WTC11 (cell line): ENCODE results near the gene NELL1. TPM values are rescaled to one million over a fixed set of nuclear protein-coding genes. Genes with fewer than 3 reads are reported as not detected.

Experiments used
- ATAC-seq: fragments of 200-7000 bp; cut with Tn5 transposase; 2 replicates; pipeline ENCODE4 v1.10.0; 2021; ENCODE audit warnings: mild to moderate bottlenecking, moderate library complexity
- CTCF ChIA-PET: fragments of 300-600 bp; sonication (Branson Sonifier 250); formaldehyde crosslinking; loops from one replicate; lab custom pipeline; 2021; ENCODE audit warnings: antibody characterized with exemption; lab: Charles Lee
- POLR2A ChIA-PET: fragments of 350-600 bp; sonication (Branson Sonifier 250); formaldehyde crosslinking; loops from one replicate; lab custom pipeline; 2021; ENCODE audit warnings: antibody characterized with exemption; lab: Charles Lee
- DNase-seq: peaks from one replicate; pipeline ENCODE4 v3.0.0; 2021; ENCODE audit warnings: low spot score
- H3K27ac Mint-ChIP-seq: 2 replicates; pipeline ENCODE4 v1.8.0; 2021; ENCODE audit warnings: mixed read lengths
- H3K27me3 Mint-ChIP-seq: 2 replicates; pipeline ENCODE4 v1.8.0; 2021; ENCODE audit warnings: low read depth, mild to moderate bottlenecking, moderate library complexity, mixed read lengths
- H3K36me3 Mint-ChIP-seq: 2 replicates; pipeline ENCODE4 v1.8.0; 2021; ENCODE audit warnings: mixed read lengths
- H3K4me1 Mint-ChIP-seq: 2 replicates; pipeline ENCODE4 v1.8.0; 2022; ENCODE audit warnings: mixed read lengths
- H3K4me3 Mint-ChIP-seq: 2 replicates; pipeline ENCODE4 v1.8.0; 2021; ENCODE audit warnings: mild to moderate bottlenecking, moderate library complexity, mixed read lengths
- H3K9me3 Mint-ChIP-seq: 2 replicates; pipeline ENCODE4 v1.8.0; 2021; ENCODE audit warnings: mixed read lengths
- AFF4 ChIP-seq: sonication (generic); formaldehyde crosslinking; IDR thresholded peaks from 2 replicates; pipeline ENCODE4 v1.8.1; 2023; ENCODE audit warnings: mild to moderate bottlenecking, missing genetic modification reagents, borderline replicate concordance
- AR ChIP-seq: fragments of 250-450 bp; sonication (Bioruptor Pico); IDR thresholded peaks from 2 replicates; pipeline ENCODE4 v1.9.0; 2021; ENCODE audit warnings: mild to moderate bottlenecking
- E2F4 ChIP-seq: sonication (generic); formaldehyde crosslinking; IDR thresholded peaks from 2 replicates; pipeline ENCODE4 v1.8.1; 2022; ENCODE audit warnings: low read depth, mild to moderate bottlenecking, moderate library complexity, missing genetic modification reagents, borderline replicate concordance
- EMX1 ChIP-seq: fragments of 250-450 bp; sonication (Bioruptor Pico); IDR thresholded peaks from 2 replicates; pipeline ENCODE4 v1.8.0; 2021; ENCODE audit warnings: mild to moderate bottlenecking
- ESRRA ChIP-seq: sonication (generic); formaldehyde crosslinking; IDR thresholded peaks from 2 replicates; pipeline ENCODE4 v1.8.1; 2022; ENCODE audit warnings: mild to moderate bottlenecking, missing genetic modification reagents, borderline replicate concordance
- ETV6 ChIP-seq: sonication (generic); formaldehyde crosslinking; IDR thresholded peaks from 2 replicates; pipeline ENCODE4 v1.8.1; 2022; ENCODE audit warnings: mild to moderate bottlenecking, missing genetic modification reagents
- FOXK1 ChIP-seq: sonication (generic); formaldehyde crosslinking; IDR thresholded peaks from 2 replicates; pipeline ENCODE4 v1.8.0; 2022; ENCODE audit warnings: mild to moderate bottlenecking, moderate library complexity, missing genetic modification reagents
- SMAD4 ChIP-seq: sonication (generic); formaldehyde crosslinking; IDR thresholded peaks from 2 replicates; pipeline ENCODE4 v1.8.0; 2022; ENCODE audit warnings: mild to moderate bottlenecking, missing genetic modification reagents
- TP53 ChIP-seq: sonication (generic); formaldehyde crosslinking; IDR thresholded peaks from 2 replicates; pipeline ENCODE4 v1.8.1; 2023; ENCODE audit warnings: mild to moderate bottlenecking, missing genetic modification reagents
- ZMAT4 ChIP-seq: fragments of 250-450 bp; sonication (Bioruptor Pico); IDR thresholded peaks from 2 replicates; pipeline ENCODE4 v1.9.0; 2021; ENCODE audit warnings: mild to moderate bottlenecking
- ZNF138 ChIP-seq: sonication (generic); formaldehyde crosslinking; conservative IDR thresholded peaks from 2 replicates; pipeline ENCODE4 v1.8.1; 2022; ENCODE audit warnings: mild to moderate bottlenecking, moderate library complexity, missing genetic modification reagents
- ZNF263 ChIP-seq: sonication (generic); formaldehyde crosslinking; IDR thresholded peaks from 2 replicates; pipeline ENCODE4 v1.8.1; 2022; ENCODE audit warnings: low read depth, mild to moderate bottlenecking, moderate library complexity, missing genetic modification reagents
- total RNA-seq: library from RNA; stranded (reverse); gene quantifications from 3 replicates; pipeline ENCODE4 v1.2.3, GENCODE V29; 2021
- TF ChIP-seq, protein P1 (sequence below): sonication (generic); formaldehyde crosslinking; IDR thresholded peaks from 2 replicates; pipeline ENCODE4 v1.8.0; 2022; ENCODE audit warnings: mild to moderate bottlenecking, missing genetic modification reagents
- TF ChIP-seq, protein P2 (sequence below): sonication (generic); formaldehyde crosslinking; conservative IDR thresholded peaks from 2 replicates; pipeline ENCODE4 v1.8.1; 2023; ENCODE audit warnings: mild to moderate bottlenecking, low read depth, missing genetic modification reagents, moderate library complexity
- TF ChIP-seq, protein P3 (sequence below): sonication (generic); formaldehyde crosslinking; IDR thresholded peaks from 2 replicates; pipeline ENCODE4 v1.8.1; 2022; ENCODE audit warnings: mild to moderate bottlenecking, moderate library complexity, missing genetic modification reagents
- TF ChIP-seq, protein P4 (sequence below): sonication (generic); formaldehyde crosslinking; IDR thresholded peaks from 2 replicates; pipeline ENCODE4 v1.8.1; 2022; ENCODE audit warnings: missing genetic modification reagents, borderline replicate concordance

Gene NELL1
- total RNA-seq, 1 experiment from 2014 or later, result 1.8 TPM

GRCh38 chr11:21464601-21465193, 795.3 kb downstream of the NELL1 start (continued):
- TF ChIP-seq AR (CRISPR knock-in tag) (no peak), SMAD4 (CRISPR knock-in tag) (no peak), EMX1 (CRISPR knock-in tag) (no peak)
- TF ChIP-seq, protein P1, sequence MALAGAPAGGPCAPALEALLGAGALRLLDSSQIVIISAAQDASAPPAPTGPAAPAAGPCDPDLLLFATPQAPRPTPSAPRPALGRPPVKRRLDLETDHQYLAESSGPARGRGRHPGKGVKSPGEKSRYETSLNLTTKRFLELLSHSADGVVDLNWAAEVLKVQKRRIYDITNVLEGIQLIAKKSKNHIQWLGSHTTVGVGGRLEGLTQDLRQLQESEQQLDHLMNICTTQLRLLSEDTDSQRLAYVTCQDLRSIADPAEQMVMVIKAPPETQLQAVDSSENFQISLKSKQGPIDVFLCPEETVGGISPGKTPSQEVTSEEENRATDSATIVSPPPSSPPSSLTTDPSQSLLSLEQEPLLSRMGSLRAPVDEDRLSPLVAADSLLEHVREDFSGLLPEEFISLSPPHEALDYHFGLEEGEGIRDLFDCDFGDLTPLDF (CRISPR knock-in tag), result no peak

DNA sequence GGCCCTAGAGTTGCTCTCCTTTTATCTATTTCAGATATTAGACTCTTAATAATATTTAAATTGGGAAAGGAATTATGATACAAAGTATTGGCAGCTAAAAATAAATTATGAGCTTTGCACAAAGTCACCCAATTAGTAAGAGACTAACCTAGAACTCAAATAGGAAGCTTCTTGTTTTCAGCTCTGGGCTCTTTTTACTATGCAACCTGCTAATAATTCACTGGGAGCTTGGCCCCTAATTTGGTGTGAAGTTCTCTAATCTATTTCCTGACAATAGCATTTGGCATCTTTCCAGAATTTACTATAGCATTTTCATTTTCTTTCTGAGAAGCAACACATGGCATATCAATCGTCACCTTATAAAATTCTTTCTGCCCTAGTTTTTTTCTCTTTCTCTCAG, 795.8 kb downstream of the NELL1 start:
- no peak overlapping the region for H3K27ac Mint-ChIP-seq
- ATAC-seq (no peak), DNase-seq (no peak)
- TF ChIP-seq FOXK1 (CRISPR knock-in tag) (no peak), ZNF263 (CRISPR knock-in tag) (no peak), ESRRA (CRISPR knock-in tag) (no peak), E2F4 (no peak), AFF4 (no peak), ETV6 (CRISPR knock-in tag) (no peak), ZMAT4 (CRISPR knock-in tag) (no peak), TP53 (CRISPR knock-in tag) (no peak), ZNF138 (CRISPR knock-in tag) (no peak)
- TF ChIP-seq, protein P2, sequence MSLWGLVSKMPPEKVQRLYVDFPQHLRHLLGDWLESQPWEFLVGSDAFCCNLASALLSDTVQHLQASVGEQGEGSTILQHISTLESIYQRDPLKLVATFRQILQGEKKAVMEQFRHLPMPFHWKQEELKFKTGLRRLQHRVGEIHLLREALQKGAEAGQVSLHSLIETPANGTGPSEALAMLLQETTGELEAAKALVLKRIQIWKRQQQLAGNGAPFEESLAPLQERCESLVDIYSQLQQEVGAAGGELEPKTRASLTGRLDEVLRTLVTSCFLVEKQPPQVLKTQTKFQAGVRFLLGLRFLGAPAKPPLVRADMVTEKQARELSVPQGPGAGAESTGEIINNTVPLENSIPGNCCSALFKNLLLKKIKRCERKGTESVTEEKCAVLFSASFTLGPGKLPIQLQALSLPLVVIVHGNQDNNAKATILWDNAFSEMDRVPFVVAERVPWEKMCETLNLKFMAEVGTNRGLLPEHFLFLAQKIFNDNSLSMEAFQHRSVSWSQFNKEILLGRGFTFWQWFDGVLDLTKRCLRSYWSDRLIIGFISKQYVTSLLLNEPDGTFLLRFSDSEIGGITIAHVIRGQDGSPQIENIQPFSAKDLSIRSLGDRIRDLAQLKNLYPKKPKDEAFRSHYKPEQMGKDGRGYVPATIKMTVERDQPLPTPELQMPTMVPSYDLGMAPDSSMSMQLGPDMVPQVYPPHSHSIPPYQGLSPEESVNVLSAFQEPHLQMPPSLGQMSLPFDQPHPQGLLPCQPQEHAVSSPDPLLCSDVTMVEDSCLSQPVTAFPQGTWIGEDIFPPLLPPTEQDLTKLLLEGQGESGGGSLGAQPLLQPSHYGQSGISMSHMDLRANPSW (CRISPR knock-in tag), result no peak
- TF ChIP-seq, protein P3, sequence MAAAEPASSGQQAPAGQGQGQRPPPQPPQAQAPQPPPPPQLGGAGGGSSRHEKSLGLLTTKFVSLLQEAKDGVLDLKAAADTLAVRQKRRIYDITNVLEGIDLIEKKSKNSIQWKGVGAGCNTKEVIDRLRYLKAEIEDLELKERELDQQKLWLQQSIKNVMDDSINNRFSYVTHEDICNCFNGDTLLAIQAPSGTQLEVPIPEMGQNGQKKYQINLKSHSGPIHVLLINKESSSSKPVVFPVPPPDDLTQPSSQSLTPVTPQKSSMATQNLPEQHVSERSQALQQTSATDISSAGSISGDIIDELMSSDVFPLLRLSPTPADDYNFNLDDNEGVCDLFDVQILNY, result no peak
- TF ChIP-seq, protein P4, sequence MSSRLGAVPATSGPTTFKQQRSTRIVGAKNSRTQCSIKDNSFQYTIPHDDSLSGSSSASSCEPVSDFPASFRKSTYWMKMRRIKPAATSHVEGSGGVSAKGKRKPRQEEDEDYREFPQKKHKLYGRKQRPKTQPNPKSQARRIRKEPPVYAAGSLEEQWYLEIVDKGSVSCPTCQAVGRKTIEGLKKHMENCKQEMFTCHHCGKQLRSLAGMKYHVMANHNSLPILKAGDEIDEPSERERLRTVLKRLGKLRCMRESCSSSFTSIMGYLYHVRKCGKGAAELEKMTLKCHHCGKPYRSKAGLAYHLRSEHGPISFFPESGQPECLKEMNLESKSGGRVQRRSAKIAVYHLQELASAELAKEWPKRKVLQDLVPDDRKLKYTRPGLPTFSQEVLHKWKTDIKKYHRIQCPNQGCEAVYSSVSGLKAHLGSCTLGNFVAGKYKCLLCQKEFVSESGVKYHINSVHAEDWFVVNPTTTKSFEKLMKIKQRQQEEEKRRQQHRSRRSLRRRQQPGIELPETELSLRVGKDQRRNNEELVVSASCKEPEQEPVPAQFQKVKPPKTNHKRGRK (CRISPR knock-in tag), result no peak
- no peaks in the 10 kb centered on the region for H3K27me3 Mint-ChIP-seq
- H3K4me1 Mint-ChIP-seq, result peaks cover 12% of the 10 kb centered on the region
- no peaks in the 10 kb centered on the region for H3K36me3 Mint-ChIP-seq
- H3K9me3 Mint-ChIP-seq, result 0 out of 2 replicates have a peak, but pooled peaks cover 4% of the 10 kb centered on the region
- no peak overlapping the region for H3K4me3 Mint-ChIP-seq
- ChIA-PET CTCF (interaction anchor here (1.4 kb wide), 1 partner anchor 10 kb away, joined by 3 read pairs; no protein-coding TSS in a partner anchor), POLR2A (no interaction called here)
